Vagina (tissue), 2 donors: Measurements from ENCODE around the gene PTPRN2.

Experiments used
- CTCF ChIP-seq, 3 experiments: fragments of 450-650 bp in 2 of 3; fragments of 200-600 bp in 1 of 3; sonication (generic) in 1 of 3; IDR thresholded peaks; one replicate each; pipeline ENCODE4 v1.5.1; 2017 to 2019; ENCODE audit warnings: antibody characterized with exemption in 3 of 3, mild to moderate bottlenecking in 2 of 3, moderate library complexity in 2 of 3
- POLR2A ChIP-seq, 2 donors: fragments of 450-650 bp; IDR thresholded peaks; one replicate each; pipeline ENCODE4 v1.6.1; 2017; ENCODE audit warnings: antibody characterized with exemption in 2 of 2, mild to moderate bottlenecking in 2 of 2, moderate library complexity in 2 of 2
- POLR2AphosphoS5 ChIP-seq, 2 donors: sonication (generic); formaldehyde crosslinking; IDR thresholded peaks; one replicate each; pipeline ENCODE4 v1.9.0; 2017; ENCODE audit warnings: antibody characterized with exemption in 2 of 2, mild to moderate bottlenecking in 2 of 2, low read depth in 1 of 2; ENCODE audit not compliant: insufficient read depth in 1 of 2

GRCh38 chr7:158280448-158281144 is 307.0 kb downstream of the PTPRN2 start:
- TF ChIP-seq CTCF (IDR thresholded peaks at IDR 0.05) (no peak), POLR2A (IDR thresholded peaks at IDR 0.05) (no peak), POLR2AphosphoS5 (IDR thresholded peaks at IDR 0.05; ENCODE audit: insufficient read depth in 1 of 2, low read depth in 1 of 2) (no peak)
